Sigmoid colon (tissue), 4 donors: ENCODE results near the gene VPS50.

ENCODE experiments used
- EP300 ChIP-seq, 4 donors: sonication (generic); formaldehyde crosslinking; IDR thresholded peaks; one replicate each; pipeline ENCODE4 v1.6.1; 2017; ENCODE audit warnings: antibody characterized with exemption in 4 of 4
- POLR2AphosphoS5 ChIP-seq, 4 donors: sonication (generic); formaldehyde crosslinking; IDR thresholded peaks; one replicate each; pipeline ENCODE4 v1.6.1; 2017; ENCODE audit warnings: antibody characterized with exemption in 4 of 4
- TF ChIP-seq, protein P1 (sequence below), 4 experiments: fragments of 450-650 bp in 3 of 4; fragments of 200-600 bp in 1 of 4; IDR thresholded peaks; one replicate each; pipeline ENCODE4 v1.5.1; 2016 to 2019; ENCODE audit warnings: antibody characterized with exemption in 4 of 4, mild to moderate bottlenecking in 3 of 4, moderate library complexity in 2 of 4

GRCh38 chr7:93211228-93211818, 20.8 kb upstream of the VPS50 start:
- TF ChIP-seq, protein P1, sequence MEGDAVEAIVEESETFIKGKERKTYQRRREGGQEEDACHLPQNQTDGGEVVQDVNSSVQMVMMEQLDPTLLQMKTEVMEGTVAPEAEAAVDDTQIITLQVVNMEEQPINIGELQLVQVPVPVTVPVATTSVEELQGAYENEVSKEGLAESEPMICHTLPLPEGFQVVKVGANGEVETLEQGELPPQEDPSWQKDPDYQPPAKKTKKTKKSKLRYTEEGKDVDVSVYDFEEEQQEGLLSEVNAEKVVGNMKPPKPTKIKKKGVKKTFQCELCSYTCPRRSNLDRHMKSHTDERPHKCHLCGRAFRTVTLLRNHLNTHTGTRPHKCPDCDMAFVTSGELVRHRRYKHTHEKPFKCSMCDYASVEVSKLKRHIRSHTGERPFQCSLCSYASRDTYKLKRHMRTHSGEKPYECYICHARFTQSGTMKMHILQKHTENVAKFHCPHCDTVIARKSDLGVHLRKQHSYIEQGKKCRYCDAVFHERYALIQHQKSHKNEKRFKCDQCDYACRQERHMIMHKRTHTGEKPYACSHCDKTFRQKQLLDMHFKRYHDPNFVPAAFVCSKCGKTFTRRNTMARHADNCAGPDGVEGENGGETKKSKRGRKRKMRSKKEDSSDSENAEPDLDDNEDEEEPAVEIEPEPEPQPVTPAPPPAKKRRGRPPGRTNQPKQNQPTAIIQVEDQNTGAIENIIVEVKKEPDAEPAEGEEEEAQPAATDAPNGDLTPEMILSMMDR (IDR thresholded peaks at IDR 0.05) = no peak
- TF ChIP-seq POLR2AphosphoS5 (IDR thresholded peaks at IDR 0.05) (no peak), EP300 (IDR thresholded peaks at IDR 0.05) (no peak)
